NCI-H1048 (cell line): ENCODE data around the gene BOLA2B.

Source experiments
- DNase-seq: peaks from one replicate; lab custom pipeline; 2025; lab: John Stamatoyannopoulos, UW

The BOLA2B gene

DNA sequence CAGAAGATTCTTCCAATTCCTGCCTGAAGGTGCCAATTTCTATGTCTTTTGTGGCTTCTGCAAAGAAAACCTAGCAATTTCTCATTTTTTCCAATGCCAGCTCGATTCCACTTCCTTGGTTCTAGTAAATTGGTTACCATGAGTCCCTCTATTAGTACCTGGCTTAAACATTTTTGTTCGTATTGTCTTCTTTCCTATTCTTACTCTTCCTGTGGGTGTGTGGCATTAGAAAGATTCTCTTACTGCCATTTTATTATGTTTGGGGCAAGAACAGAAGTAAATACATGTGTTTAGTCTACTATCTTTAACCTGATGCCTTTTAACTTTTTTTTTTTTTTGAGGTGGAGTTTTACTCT is 50.1 kb downstream of the BOLA2B start:
- no peak for DNase-seq
